SK-N-MC (cell line): Measurements from ENCODE around the gene ZSCAN23.

Experiments
- EZH2 ChIP-seq: fragments of 200-600 bp; sonication (generic); IDR thresholded peaks from one replicate; pipeline ENCODE4 v1.6.1; 2017; ENCODE audit warnings: antibody characterized with exemption
- FOXP2 ChIP-seq: optimal IDR thresholded peaks from 2 replicates; pipeline ENCODE3; 2011; ENCODE audit warnings: mild to moderate bottlenecking, moderate library complexity; ENCODE audit not compliant: insufficient read depth; ENCODE audit errors: extremely low read length, control extremely low read depth
- POLR2AphosphoS5 ChIP-seq: IDR thresholded peaks from 2 replicates; pipeline ENCODE4 v1.6.1; 2012; ENCODE audit warnings: mild to moderate bottlenecking, low read depth, low read length, borderline replicate concordance

DNA sequence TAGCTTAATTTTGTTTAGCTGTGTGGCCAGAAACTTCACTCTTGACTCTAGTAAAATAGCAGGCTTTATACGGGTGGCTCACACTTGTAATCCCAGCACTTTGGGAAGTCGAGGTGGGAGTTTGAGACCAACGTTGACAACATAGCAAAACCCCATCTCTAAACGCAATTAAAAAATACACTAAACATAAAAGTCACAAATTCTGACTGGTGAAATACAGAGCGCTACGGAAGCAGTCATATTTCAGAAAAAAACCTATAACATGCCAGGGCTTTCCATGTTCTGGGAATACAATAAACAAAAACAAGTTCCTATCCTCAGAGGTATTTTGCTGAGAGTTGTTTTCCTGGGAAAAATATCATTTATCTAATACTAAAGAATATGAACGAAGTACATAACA is 24.8 kb upstream of the ZSCAN23 start:
- no peak for TF ChIP-seq POLR2AphosphoS5
- no peak for TF ChIP-seq EZH2
- TF ChIP-seq FOXP2: no peak
